ENCODE measurements around the gene ICE2.

ICE2 gene

GRCh38 chr15:60370869-60371136, 108.1 kb downstream of the ICE2 start:
- DNase-seq (ENCODE audit: low spot score), result no peak

- no peak for DNase-seq (ENCODE audit: low spot score)
Observed at GRCh38 chr15:60370105-60370868, 108.7 kb downstream of the ICE2 start.

GRCh38 chr15:60369696-60370095, 109.2 kb downstream of the ICE2 start:
- no peak for DNase-seq (ENCODE audit: low spot score)

Small RNAs within 50 kb of the gene (small RNA-seq; reads per million reads assigned to genes)
- gene AC087385.3, result 0 reads per million in 2 experiments

Measured in SK-N-DZ (cell line).